ENCODE results near the gene ATXN7L1.

The ATXN7L1 gene

GRCh38 chr7:105664816-105665525 lies 211.4 kb downstream of the ATXN7L1 start:
- DNase-seq = no peak

DNA sequence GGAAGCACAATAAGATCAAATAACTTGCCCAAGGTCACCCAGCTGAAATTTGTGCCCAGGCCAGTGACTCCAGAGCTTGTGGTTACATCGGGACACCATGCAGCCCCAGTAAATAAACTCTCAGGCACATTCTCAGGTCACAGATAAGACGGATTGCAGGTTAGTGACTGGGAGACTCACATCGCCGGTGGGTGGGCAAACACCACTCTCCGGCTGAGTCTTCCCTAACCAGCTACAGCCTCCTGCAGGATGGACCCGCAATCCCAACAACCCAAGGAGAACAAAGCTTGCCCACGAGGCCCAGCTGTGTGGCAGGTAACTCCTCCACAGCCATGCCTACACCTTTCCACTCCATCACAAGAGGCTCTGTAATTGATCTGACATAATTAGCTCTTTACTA lies 213.4 kb downstream of the ATXN7L1 start:
- no peak for DNase-seq

GRCh38 chr7:105661625-105662024 lies 214.8 kb downstream of the ATXN7L1 start:
- DNase-seq = no peak

GRCh38 chr7:105656922-105657521 lies 219.4 kb downstream of the ATXN7L1 start:
- DNase-seq = peak; percentile 70

DNA sequence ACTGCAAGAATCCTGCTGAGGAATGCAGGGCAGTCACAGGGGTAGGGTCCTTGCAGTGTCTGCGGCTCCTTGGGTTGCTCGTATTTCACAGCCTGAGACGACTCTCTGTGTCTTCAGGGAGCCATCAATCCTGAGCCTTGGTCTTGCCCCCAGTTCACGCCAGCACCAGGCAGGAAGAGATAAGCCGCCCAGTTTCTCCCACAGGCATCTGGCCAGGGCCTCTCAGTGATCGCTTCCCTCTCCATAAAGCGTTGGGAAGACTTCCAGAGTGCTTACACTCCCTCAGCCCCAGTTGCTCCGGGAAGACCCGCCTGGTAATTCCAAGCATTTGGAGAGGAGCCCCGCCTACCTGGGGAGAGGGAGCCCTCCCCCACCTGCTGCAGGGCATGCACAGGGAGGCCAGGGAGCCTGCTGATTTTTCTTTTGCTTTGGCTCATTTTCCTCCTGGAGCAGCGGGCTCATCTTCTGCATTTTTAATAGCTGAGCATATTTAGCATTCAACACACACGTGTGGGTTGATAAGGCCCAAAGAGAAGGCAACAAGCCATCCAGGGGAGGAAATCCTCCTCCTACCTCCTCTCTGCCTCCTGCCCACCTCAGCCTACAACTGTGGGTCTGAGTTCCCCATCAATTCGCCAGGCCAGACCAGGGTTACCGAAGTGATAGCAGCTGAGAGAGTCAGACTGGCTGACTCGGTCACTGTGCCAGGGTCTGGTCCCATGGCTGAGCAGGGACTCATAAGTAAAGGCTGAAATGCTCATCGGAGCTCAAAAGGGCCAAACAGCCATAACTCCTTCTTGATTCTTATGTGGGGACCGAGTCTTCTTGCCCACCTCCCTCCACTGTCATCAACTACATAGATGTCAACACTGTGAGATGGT lies 220.7 kb downstream of the ATXN7L1 start:
- no peak for DNase-seq

DNA sequence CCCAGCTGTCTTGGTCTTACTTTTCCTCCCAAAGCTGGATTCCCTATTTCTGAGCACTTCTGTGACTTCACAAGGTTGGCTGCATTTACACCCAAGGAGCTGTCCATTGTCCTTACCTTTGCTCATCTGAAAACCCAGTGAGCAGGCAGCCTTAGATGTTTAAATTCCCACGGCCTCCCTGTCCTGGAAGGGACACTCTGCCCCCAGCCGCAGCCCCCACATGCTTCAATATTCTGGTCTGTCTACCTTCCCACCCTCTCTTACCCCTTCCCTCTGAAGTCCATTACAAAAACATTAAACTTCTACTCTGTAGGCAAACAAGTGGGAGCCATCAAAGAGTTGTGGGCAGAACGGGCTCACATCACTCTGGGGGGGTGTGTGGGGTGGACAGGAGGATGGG lies 221.3 kb downstream of the ATXN7L1 start:
- DNase-seq = no peak

- DNase-seq = no peak
These were observed 222.2 kb downstream of the ATXN7L1 start for GRCh38 chr7:105654095-105654686.

DNA sequence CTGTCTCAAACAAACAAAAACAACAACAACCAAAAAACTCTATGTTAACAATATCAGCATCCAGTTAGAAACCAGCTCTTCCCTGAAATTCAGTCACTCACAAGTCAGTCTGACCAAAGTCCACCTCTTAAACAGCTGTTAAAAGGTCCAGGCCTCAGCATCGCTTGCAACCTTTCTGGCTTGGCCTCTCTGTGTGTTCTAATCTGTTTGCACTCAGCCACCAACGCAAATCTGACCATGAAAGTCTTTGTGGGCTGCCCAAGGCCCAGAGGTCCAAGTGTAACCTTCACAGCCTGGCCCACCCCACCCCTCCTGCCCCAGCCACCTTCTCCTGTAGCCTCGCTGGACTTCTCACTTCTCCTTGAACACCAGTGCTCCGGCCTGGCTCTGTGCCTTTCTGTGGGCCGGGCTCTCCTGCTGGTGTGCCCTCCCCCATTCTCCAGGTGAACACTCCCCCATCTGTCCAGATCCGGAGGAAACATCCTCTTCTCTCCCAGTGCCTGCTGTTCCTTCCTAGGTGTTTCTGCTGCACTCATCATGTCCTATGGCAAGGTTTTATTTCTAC lies 222.9 kb downstream of the ATXN7L1 start:
- DNase-seq = no peak

GRCh38 chr7:105652359-105652993 lies 223.9 kb downstream of the ATXN7L1 start:
- peak; percentile 59 for DNase-seq

DNA sequence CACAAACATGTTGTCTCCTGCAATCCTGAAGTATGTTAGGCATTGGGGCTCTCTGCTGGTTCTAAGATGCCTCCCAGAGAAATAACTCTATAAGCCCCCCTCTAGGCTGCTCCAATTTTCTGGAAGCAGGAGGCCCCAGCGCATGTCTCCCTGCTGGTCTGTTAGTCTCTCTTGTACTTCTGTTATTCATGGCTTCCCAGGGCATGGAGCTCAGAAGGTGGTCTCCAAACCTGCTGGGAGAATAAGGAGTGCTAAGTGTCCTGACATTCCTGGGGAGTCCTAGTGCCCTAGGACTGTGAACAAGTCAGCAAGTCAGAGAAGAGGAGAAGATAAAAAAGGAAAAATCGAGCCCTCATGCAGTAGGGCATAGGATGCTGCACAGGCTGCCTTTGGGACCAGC lies 224.6 kb downstream of the ATXN7L1 start:
- no peak for DNase-seq

DNA sequence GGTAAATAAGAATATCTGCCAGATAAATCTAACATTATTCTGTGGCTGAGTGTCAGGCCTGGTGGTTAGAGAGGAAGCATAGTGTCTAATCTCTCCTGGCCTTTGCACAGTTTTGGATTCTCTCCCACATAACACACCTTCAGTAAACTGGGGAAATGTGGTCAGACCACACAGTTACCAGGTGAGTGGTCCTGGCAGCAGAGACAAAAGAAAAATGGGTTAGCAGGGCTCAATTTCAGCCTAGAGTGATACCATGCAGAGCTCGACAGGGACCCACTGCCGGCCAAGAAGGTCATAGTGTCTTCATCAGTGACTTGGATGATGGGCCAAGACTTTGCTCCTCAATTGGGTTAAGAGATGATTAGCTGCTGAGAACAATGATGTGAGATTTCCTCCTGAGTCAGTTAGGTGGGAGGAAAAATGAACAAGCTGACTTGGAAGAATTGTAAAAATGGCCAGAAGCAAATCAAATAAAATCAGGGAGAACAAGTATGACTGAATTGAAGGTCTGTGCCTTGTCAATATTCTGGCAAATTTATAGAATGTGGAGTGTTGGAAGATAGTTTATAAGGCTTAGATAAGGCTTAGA lies 225.9 kb downstream of the ATXN7L1 start:
- no peak for DNase-seq

DNA sequence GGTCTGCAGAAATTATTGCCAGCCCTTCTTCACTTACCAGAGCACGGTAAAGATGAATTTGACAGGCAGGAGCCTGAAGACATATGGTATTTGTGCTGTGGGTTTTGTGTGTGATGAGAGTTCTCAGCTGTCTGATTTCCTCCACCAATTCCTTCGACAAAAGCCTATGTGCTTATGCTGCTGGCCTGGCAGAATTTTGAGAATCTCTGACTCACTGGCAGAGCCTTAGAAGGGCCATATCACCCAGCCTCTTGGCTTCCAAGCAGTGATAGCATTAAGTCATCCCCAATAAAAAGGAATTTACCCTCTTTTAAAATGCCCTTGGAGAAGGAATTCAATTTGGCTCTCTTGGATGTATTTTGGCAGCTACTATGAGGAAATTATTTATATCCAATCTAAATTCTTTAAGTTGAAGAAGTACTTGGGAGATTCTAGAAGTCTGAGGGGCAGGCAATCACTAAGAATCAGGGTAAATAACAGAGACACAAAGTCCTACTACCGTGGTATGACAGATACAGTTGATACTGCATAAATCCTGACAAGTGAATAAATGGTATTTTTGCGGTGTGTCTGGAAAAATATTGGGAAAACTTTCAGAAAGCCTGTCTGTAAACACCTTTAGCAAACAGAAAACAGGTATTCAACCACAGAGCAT lies 226.5 kb downstream of the ATXN7L1 start:
- no peak for DNase-seq

DNA sequence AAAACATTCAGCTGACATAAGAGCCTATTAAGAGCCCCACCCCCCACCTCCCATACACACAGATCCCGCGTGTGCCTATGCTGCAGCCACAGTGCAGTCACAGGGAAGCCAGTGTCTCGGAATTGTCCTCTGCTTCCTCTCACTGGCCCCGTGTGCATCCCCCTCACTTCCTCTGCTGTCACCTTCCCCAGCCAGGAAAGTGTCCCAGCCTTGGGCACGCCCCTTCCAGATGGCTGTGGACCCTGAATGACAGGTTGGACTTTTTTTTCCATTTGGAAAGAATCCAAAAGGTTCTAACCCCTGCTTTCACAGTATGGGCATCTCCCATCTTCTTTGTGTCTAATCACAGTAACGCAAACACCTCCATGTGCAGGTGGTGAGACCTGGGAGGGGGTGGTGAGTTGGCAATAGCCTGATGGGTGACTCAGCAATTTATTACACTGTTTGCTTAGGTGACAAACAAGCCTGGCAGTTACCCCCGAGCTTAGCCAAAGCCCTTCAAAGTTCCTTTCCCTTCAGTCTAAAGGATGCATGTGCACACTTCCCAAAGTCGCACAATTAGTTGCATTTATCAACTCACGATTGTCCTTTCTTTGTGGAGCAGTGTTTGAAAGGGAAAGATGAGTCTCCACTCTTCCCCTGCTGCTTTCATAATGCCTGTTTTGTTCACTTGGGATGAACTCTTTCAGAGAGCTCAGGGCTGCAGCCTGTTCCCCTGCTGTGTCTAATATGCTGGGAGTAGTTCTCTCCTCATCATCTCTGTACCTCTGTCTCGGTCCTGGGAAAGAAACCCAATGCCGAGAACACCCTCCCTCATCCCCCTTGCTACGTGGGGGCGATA lies 227.6 kb downstream of the ATXN7L1 start:
- no peak for DNase-seq

- no peak for DNase-seq
These were observed 228.8 kb downstream of the ATXN7L1 start for GRCh38 chr7:105647591-105647990.

DNA sequence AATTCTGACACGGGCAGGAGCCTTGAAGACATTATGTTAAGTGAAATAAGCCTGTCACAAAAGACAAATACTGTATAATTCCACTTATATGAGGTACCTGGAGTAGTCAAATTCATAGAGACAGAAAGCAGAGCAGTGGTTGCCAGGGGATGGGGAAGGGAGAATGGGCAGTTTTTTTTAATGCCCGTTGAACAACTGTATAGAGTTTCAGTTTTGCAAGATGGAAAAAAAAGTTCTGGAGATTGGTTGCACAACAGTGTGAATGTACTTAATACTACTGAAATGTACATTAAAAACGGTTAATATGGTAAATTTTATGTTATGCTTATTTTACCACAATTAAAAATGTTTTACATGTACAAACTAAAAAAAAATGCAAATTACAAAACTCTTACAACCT lies 231.5 kb downstream of the ATXN7L1 start:
- DNase-seq = no peak

GRCh38 chr7:105643851-105644250 lies 232.5 kb downstream of the ATXN7L1 start:
- DNase-seq = no peak

GRCh38 chr7:105643384-105643783 lies 233.0 kb downstream of the ATXN7L1 start:
- DNase-seq = no peak

DNA sequence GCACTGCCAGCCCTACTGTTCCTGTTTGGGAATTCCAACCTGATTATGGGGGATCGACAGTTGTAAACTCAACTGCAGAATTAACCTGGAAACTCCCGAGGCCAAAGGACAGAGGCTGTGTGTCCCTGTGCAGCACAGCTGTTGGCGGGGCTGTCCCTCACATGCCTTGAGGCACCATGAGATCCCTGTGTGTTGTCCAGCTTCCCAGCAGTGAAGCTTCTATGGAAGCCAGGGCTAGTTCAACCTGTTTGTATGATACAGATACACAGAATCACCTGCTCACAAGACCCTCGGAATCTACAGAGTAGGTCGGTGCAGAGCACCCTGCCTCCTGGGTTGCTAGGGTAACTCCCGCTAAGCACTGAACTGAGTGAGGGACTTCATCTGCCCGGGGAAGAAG lies 234.1 kb downstream of the ATXN7L1 start:
- no peak for DNase-seq

DNA sequence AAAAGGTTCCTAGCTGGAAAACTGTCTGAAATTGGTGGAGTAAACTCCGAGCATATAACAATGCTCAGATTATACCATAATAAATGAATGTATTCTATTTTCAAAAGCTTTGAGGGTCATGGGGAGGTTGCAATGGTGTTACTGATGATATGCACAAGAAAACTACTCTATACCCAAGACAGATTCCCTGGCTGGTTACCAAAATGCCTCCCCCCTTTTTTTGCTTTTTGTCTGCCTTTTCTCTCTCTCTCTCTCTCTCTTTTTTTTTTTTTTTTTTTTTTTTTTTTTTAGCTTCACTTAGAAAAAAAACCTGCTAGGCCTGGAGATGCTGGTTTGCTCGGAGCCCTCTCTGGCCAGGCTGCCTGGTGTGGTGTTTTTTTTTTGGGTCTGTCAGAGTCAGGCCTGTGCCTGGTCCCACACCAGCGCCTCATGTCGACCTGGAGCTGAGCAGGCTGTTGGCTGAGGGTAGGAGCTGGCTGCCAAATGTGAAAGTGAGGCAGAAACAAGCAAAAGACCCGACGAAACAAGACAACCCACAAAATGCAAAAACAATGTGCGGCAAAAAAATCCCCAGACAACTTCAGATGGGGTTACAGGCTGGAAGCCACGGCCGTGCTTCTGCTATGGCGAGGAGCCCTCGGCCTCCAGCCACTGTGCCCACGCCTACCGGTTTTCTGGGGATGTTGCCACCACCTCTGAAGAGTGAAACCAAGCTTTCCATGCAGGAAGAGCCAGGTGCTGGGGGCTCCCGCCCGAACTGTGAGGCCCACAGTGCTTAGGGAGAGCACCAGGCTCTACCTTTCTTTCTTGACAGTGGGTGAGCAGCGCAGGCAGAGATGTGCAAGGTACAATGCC lies 235.2 kb downstream of the ATXN7L1 start:
- no peak for DNase-seq
